Measurements from ENCODE around the gene NPHP4.
"Not testable (repeated sequence)": the region's sequence is repeated elsewhere in the genome, so short reads cannot be mapped to it uniquely, and the experiment has no call there.

Gene NPHP4

GRCh38 chr1:5857011-5857410 is 135.2 kb downstream of the NPHP4 start:
- no peak for DNase-seq (ENCODE audit: low read depth in 2 of 2)

GRCh38 chr1:5856246-5856815 is 135.9 kb downstream of the NPHP4 start:
- DNase-seq (ENCODE audit: low read depth in 2 of 2): no peak

- DNase-seq (ENCODE audit: low read depth in 2 of 2): no peak
These were observed 136.9 kb downstream of the NPHP4 start for GRCh38 chr1:5855196-5855897.

- DNase-seq (ENCODE audit: low read depth in 2 of 2): no peak
These were observed 137.5 kb downstream of the NPHP4 start for GRCh38 chr1:5854754-5855153.

- DNase-seq (ENCODE audit: low read depth in 2 of 2): not testable (repeated sequence)
These were observed 138.4 kb downstream of the NPHP4 start for GRCh38 chr1:5853858-5854257.

GRCh38 chr1:5850503-5850902 is 141.7 kb downstream of the NPHP4 start:
- DNase-seq (ENCODE audit: low read depth in 2 of 2): no peak

- no peak for DNase-seq (ENCODE audit: low read depth in 2 of 2)
These were observed 142.7 kb downstream of the NPHP4 start for GRCh38 chr1:5849550-5849949.

- DNase-seq (ENCODE audit: low read depth in 2 of 2): no peak
These were observed 145.1 kb downstream of the NPHP4 start for GRCh38 chr1:5847013-5847659.

GRCh38 chr1:5845376-5845775 is 146.8 kb downstream of the NPHP4 start:
- no peak for DNase-seq (ENCODE audit: low read depth in 2 of 2)

GRCh38 chr1:5844442-5844841 is 147.8 kb downstream of the NPHP4 start:
- no peak for DNase-seq (ENCODE audit: low read depth in 2 of 2)

GRCh38 chr1:5843521-5844096 is 148.6 kb downstream of the NPHP4 start:
- no peak for DNase-seq (ENCODE audit: low read depth in 2 of 2)

- no peak for DNase-seq (ENCODE audit: low read depth in 2 of 2)
These were observed 149.5 kb downstream of the NPHP4 start for GRCh38 chr1:5842679-5843078.

GRCh38 chr1:5840551-5841001 is 151.6 kb downstream of the NPHP4 start:
- DNase-seq (ENCODE audit: low read depth in 2 of 2): no peak

- no peak for DNase-seq (ENCODE audit: low read depth in 2 of 2)
These were observed 152.2 kb downstream of the NPHP4 start for GRCh38 chr1:5839881-5840550.

- no peak for DNase-seq (ENCODE audit: low read depth in 2 of 2)
These were observed 152.9 kb downstream of the NPHP4 start for GRCh38 chr1:5839161-5839880.

GRCh38 chr1:5837976-5838653 is 154.1 kb downstream of the NPHP4 start:
- DNase-seq (ENCODE audit: low read depth in 2 of 2): no peak

GRCh38 chr1:5836776-5837440 is 155.3 kb downstream of the NPHP4 start:
- no peak for DNase-seq (ENCODE audit: low read depth in 2 of 2)

- no peak for DNase-seq (ENCODE audit: low read depth in 2 of 2)
These were observed 157.1 kb downstream of the NPHP4 start for GRCh38 chr1:5835179-5835562.

GRCh38 chr1:5834477-5835178 is 157.6 kb downstream of the NPHP4 start:
- DNase-seq (ENCODE audit: low read depth in 2 of 2): no peak

GRCh38 chr1:5833911-5834310 is 158.3 kb downstream of the NPHP4 start:
- no peak for DNase-seq (ENCODE audit: low read depth in 2 of 2)

Measured in stimulated activated CD8-positive, alpha-beta memory T cell treated with anti-CD3 and anti-CD28 coated beads, Interleukin-2, amount 100 ng/mL, for 1 hour (primary cell).